ENCODE results near the gene AP1AR. TPM values are rescaled to one million over a fixed set of nuclear protein-coding genes. Genes with fewer than 3 reads are reported as not detected.

AP1AR gene, protein sequence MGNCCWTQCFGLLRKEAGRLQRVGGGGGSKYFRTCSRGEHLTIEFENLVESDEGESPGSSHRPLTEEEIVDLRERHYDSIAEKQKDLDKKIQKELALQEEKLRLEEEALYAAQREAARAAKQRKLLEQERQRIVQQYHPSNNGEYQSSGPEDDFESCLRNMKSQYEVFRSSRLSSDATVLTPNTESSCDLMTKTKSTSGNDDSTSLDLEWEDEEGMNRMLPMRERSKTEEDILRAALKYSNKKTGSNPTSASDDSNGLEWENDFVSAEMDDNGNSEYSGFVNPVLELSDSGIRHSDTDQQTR
- polyA plus RNA-seq (2013, experiment 1 of 2) = 11.8 TPM
- 11.9 TPM for polyA plus RNA-seq (2013, experiment 2 of 2)

DNA sequence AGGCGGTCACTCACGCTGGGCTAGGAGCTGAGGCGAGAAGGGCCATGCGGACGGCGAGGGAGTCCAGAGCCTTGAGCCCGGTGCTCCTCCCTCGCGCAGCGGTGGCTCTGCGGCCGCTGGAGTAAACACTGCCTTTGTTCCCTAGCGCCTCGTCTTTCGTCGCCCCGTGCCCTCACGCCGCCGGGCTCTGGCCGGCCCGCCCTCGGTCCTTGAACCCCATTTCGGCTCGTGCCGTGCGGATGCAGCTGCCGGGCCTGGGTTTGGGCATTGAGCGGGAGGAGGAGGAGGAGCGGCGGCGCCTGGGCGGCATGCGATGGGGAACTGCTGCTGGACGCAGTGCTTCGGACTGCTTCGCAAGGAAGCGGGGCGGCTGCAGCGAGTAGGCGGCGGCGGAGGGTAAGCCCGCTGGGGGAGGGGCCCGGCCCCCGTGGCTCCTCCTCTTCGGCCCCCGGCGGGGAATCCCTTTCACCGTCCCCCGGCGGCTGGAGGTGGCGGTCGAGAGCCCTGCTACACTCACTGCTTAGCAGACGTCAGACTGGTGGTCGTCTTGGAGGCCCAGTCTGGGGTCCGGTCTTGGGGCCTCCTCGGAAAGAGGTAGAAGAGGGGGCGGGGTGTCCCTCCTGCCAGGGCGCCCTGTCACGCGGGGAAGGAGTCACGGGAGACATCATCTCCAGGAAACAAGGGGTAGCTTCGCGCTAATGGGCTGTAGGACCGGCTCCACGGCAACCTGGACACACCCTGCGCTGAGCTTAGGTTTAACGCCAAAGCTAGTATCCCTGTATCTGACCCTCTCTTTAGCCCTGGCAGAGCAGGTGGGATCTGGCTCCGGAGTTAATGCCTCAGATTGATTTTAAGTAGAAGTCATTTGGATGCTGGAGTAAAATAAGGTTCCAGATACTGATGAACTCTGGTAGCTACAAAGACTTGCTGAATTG is at the start of gene AP1AR:
TSS of gene AP1AR (plus strand) at position 9 of the 935 bp plus-strand sequence. CDS start at position 314, 305 bp downstream.
- WGBS = under 1% methylated on average over 61 of the region's 70 CpGs
- peak within 1 kb of the TSS; percentile 95 for H3K4me2 ChIP-seq (ENCODE audit: low read length, poor library complexity, severe bottlenecking)

DNA sequence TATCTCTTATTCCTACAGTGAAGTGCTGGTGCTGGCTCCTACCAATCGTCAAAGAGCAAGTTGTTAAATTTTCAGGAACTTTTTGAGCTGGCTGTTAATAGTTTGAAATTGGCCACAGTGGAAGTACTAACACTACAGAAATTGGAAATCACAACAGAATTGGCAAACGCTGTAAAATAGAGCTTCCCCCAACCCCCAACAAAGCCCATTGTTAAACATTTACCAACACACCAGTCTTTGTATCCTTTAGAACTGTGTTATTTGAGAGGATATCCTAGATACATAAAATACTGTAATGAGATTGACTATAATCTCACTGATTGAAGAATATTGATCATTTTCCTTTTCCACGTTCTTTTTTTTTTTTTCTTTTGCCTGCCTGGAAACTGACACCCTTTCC is 49.0 kb upstream of the AP1AR start:
- Histone ChIP-seq H3K18ac (ENCODE audit: low read depth in 1 of 2, low read length in 2 of 2) (no peak overlapping the region), H2BK5ac (ENCODE audit: low read depth, low read length, poor library complexity, severe bottlenecking) (no peak overlapping the region), H3K14ac (ENCODE audit: low read length in 2 of 2) (no peak overlapping the region), H4K8ac (ENCODE audit: low read length) (no peak overlapping the region), H3K4me1 (ENCODE audit: control insufficient read depth, insufficient read depth, low read depth, low read length) (no peaks in the 10 kb centered on the region), H3K9ac (ENCODE audit: low read length) (no peak overlapping the region), H3K4me2 (ENCODE audit: low read length, poor library complexity, severe bottlenecking) (no peak overlapping the region), H4K91ac (ENCODE audit: low read length) (no peak overlapping the region), H2BK120ac (ENCODE audit: low read depth, low read length) (no peak overlapping the region), H3K36me3 (ENCODE audit: control insufficient read depth in 1 of 2, insufficient read depth in 2 of 2, low read depth in 1 of 2, low read length in 2 of 2) (peaks cover 0 to 2% of the 10 kb centered on the region in 2 experiments), H3K9me3 (ENCODE audit: control insufficient read depth, low read length) (no peaks in the 10 kb centered on the region), H3K23ac (ENCODE audit: low read length in 2 of 2) (no peak overlapping the region), H3K4ac (ENCODE audit: low read depth in 1 of 2, low read length in 2 of 2) (no peak overlapping the region), H3K27ac (ENCODE audit: low read length, poor library complexity, severe bottlenecking) (no peak overlapping the region), H2AK5ac (ENCODE audit: low read length, severe bottlenecking) (no peak overlapping the region), H2BK15ac (ENCODE audit: low read depth, poor library complexity, severe bottlenecking) (no peak overlapping the region), H2AFZ (ENCODE audit: low read depth, low read length) (no peak overlapping the region), H3K4me3 (ENCODE audit: insufficient read depth in 1 of 2, low read depth in 1 of 2, low read length in 2 of 2) (no peak overlapping the region), H2BK12ac (ENCODE audit: low read length in 2 of 2) (no peak overlapping the region), H3K79me1 (replicated peaks; ENCODE audit: low read length, poor library complexity, severe bottlenecking) (no peaks in the 10 kb centered on the region), H3K27me3 (ENCODE audit: control insufficient read depth in 1 of 2, insufficient read depth in 1 of 2, low read length in 2 of 2) (no peaks in the 10 kb centered on the region)
- no CpG with 5 or more reads among the region's 3 CpGs for WGBS
- no peak for DNase-seq

More for the DNA sequence above, at the start of gene AP1AR:
- Histone ChIP-seq H3K36me3 (ENCODE audit: control insufficient read depth in 1 of 2, insufficient read depth in 2 of 2, low read depth in 1 of 2, low read length in 2 of 2) (no peaks in the 10 kb centered on the region), H2BK15ac (ENCODE audit: low read depth, poor library complexity, severe bottlenecking) (peak within 1 kb of the TSS; percentile 94), H3K23ac (ENCODE audit: low read length in 2 of 2) (peak within 1 kb of the TSS; percentile 20 to 71), H3K9ac (ENCODE audit: low read length) (peak within 1 kb of the TSS; percentile 93), H2AK5ac (ENCODE audit: low read length, severe bottlenecking) (peak within 1 kb of the TSS; percentile 62), H3K18ac (ENCODE audit: low read depth in 1 of 2, low read length in 2 of 2) (peak within 1 kb of the TSS; percentile 98), H2BK120ac (ENCODE audit: low read depth, low read length) (no peak within 1 kb of the TSS), H3K9me3 (ENCODE audit: control insufficient read depth, low read length) (no peaks in the 10 kb centered on the region), H3K4me3 (ENCODE audit: insufficient read depth in 1 of 2, low read depth in 1 of 2, low read length in 2 of 2) (peak within 1 kb of the TSS; percentile 83 to 84), H3K27ac (ENCODE audit: low read length, poor library complexity, severe bottlenecking) (peak within 1 kb of the TSS; percentile 97), H2BK12ac (ENCODE audit: low read length in 2 of 2) (peak within 1 kb of the TSS; percentile 4 to 67), H2AFZ (ENCODE audit: low read depth, low read length) (peak within 1 kb of the TSS; percentile 92), H3K4ac (ENCODE audit: low read depth in 1 of 2, low read length in 2 of 2) (peak within 1 kb of the TSS; percentile 90 to 97), H3K27me3 (ENCODE audit: control insufficient read depth in 1 of 2, insufficient read depth in 1 of 2, low read length in 2 of 2) (no peaks in the 10 kb centered on the region), H3K79me1 (replicated peaks; ENCODE audit: low read length, poor library complexity, severe bottlenecking) (peaks cover 5% of the 10 kb centered on the region), H4K8ac (ENCODE audit: low read length) (peak within 1 kb of the TSS; percentile 99), H2BK5ac (ENCODE audit: low read depth, low read length, poor library complexity, severe bottlenecking) (peak within 1 kb of the TSS; percentile 73), H4K91ac (ENCODE audit: low read length) (peak within 1 kb of the TSS; percentile 95), H3K14ac (ENCODE audit: low read length in 2 of 2) (peak within 1 kb of the TSS in 1 of 2 experiments; percentile 68), H3K4me1 (ENCODE audit: control insufficient read depth, insufficient read depth, low read depth, low read length) (peaks cover 2% of the 10 kb centered on the region)
- peak; percentile 91 for DNase-seq

DNA sequence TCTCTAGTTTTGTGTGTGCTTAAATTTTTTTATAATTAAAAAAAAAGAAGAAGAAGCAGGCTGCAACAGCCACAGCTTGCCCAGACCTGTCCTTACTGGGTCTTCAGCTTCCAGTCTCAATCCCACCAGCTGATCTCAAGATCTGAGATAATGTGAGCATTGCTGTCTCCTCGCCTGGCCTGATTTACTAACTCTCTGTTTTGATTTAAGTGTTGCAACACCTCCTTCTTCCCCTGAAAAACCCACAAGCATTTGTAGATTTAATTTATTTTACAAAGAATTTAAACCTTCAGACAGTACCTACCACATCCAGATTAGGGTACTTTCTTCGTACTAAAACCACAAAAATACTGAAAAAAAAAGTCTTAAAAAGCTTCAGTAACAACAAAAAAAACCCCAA is 48.3 kb upstream of the AP1AR start:
- H3K9ac ChIP-seq (ENCODE audit: low read length) = no peak overlapping the region
- H2BK12ac ChIP-seq (ENCODE audit: low read length in 2 of 2) = no peak overlapping the region
- H3K79me1 ChIP-seq (replicated peaks; ENCODE audit: low read length, poor library complexity, severe bottlenecking) = no peaks in the 10 kb centered on the region
- H3K4me1 ChIP-seq (ENCODE audit: control insufficient read depth, insufficient read depth, low read depth, low read length) = no peaks in the 10 kb centered on the region
- no peak overlapping the region for H2AFZ ChIP-seq (ENCODE audit: low read depth, low read length)
- no peak overlapping the region for H3K27ac ChIP-seq (ENCODE audit: low read length, poor library complexity, severe bottlenecking)
- H4K91ac ChIP-seq (ENCODE audit: low read length) = no peak overlapping the region
- no peak for DNase-seq
- peaks cover 0 to 2% of the 10 kb centered on the region in 2 experiments for H3K36me3 ChIP-seq (ENCODE audit: control insufficient read depth in 1 of 2, insufficient read depth in 2 of 2, low read depth in 1 of 2, low read length in 2 of 2)
- no peak overlapping the region for H3K4ac ChIP-seq (ENCODE audit: low read depth in 1 of 2, low read length in 2 of 2)
- no peak overlapping the region for H3K4me3 ChIP-seq (ENCODE audit: insufficient read depth in 1 of 2, low read depth in 1 of 2, low read length in 2 of 2)
- no peaks in the 10 kb centered on the region for H3K27me3 ChIP-seq (ENCODE audit: control insufficient read depth in 1 of 2, insufficient read depth in 1 of 2, low read length in 2 of 2)
- no peak overlapping the region for H3K4me2 ChIP-seq (ENCODE audit: low read length, poor library complexity, severe bottlenecking)
- 100% methylated on average over 1 of the region's 2 CpGs for WGBS
- H2AK5ac ChIP-seq (ENCODE audit: low read length, severe bottlenecking) = no peak overlapping the region
- no peak overlapping the region for H4K8ac ChIP-seq (ENCODE audit: low read length)
- no peak overlapping the region for H2BK5ac ChIP-seq (ENCODE audit: low read depth, low read length, poor library complexity, severe bottlenecking)
- no peak overlapping the region for H3K14ac ChIP-seq (ENCODE audit: low read length in 2 of 2)
- no peaks in the 10 kb centered on the region for H3K9me3 ChIP-seq (ENCODE audit: control insufficient read depth, low read length)
- H2BK120ac ChIP-seq (ENCODE audit: low read depth, low read length) = no peak overlapping the region
- H3K23ac ChIP-seq (ENCODE audit: low read length in 2 of 2) = no peak overlapping the region
- no peak overlapping the region for H2BK15ac ChIP-seq (ENCODE audit: low read depth, poor library complexity, severe bottlenecking)
- no peak overlapping the region for H3K18ac ChIP-seq (ENCODE audit: low read depth in 1 of 2, low read length in 2 of 2)

DNA sequence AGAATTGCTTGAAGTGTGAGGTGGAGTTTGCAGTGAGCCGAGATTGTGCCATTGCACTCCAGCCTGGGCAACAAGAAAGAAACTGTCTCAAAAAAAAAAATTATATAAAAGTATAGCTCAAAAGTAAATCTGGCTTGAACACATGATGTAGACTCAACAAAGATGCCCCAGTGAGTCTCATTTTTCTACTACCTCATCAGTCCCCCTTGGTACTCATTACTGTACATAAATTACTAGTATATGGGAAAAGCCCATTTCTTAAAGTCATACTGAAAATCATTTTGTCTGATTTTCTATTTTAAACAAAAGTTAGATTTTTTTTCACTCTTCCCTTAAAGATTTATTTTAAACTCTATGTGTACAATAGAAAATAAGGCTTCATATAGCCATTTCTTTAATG is 47.1 kb upstream of the AP1AR start:
- Histone ChIP-seq H3K4me3 (ENCODE audit: insufficient read depth in 1 of 2, low read depth in 1 of 2, low read length in 2 of 2) (no peak overlapping the region), H3K4ac (ENCODE audit: low read depth in 1 of 2, low read length in 2 of 2) (no peak overlapping the region)
- WGBS = no CpG with 5 or more reads among the region's 1 CpG

More for the DNA sequence above, 47.1 kb upstream of the AP1AR start:
- no peak overlapping the region for H3K9ac ChIP-seq (ENCODE audit: low read length)
- no peak overlapping the region for H2BK120ac ChIP-seq (ENCODE audit: low read depth, low read length)
- no peak overlapping the region for H4K8ac ChIP-seq (ENCODE audit: low read length)
- H3K36me3 ChIP-seq (ENCODE audit: control insufficient read depth in 1 of 2, insufficient read depth in 2 of 2, low read depth in 1 of 2, low read length in 2 of 2) = peaks cover 0 to 2% of the 10 kb centered on the region in 2 experiments
- no peak overlapping the region for H2BK5ac ChIP-seq (ENCODE audit: low read depth, low read length, poor library complexity, severe bottlenecking)
- H3K18ac ChIP-seq (ENCODE audit: low read depth in 1 of 2, low read length in 2 of 2) = no peak overlapping the region
- no peak overlapping the region for H2BK15ac ChIP-seq (ENCODE audit: low read depth, poor library complexity, severe bottlenecking)
- no peak overlapping the region for H3K27ac ChIP-seq (ENCODE audit: low read length, poor library complexity, severe bottlenecking)
- H2AFZ ChIP-seq (ENCODE audit: low read depth, low read length) = no peak overlapping the region
- no peaks in the 10 kb centered on the region for H3K27me3 ChIP-seq (ENCODE audit: control insufficient read depth in 1 of 2, insufficient read depth in 1 of 2, low read length in 2 of 2)
- H3K14ac ChIP-seq (ENCODE audit: low read length in 2 of 2) = no peak overlapping the region
- H2AK5ac ChIP-seq (ENCODE audit: low read length, severe bottlenecking) = no peak overlapping the region
- no peaks in the 10 kb centered on the region for H3K9me3 ChIP-seq (ENCODE audit: control insufficient read depth, low read length)
- H3K23ac ChIP-seq (ENCODE audit: low read length in 2 of 2) = no peak overlapping the region
- no peak for DNase-seq
- H3K79me1 ChIP-seq (replicated peaks; ENCODE audit: low read length, poor library complexity, severe bottlenecking) = no peaks in the 10 kb centered on the region
- no peak overlapping the region for H2BK12ac ChIP-seq (ENCODE audit: low read length in 2 of 2)
- H4K91ac ChIP-seq (ENCODE audit: low read length) = no peak overlapping the region
- H3K4me2 ChIP-seq (ENCODE audit: low read length, poor library complexity, severe bottlenecking) = no peak overlapping the region
- no peaks in the 10 kb centered on the region for H3K4me1 ChIP-seq (ENCODE audit: control insufficient read depth, insufficient read depth, low read depth, low read length)

Data from mesenchymal stem cell (in vitro differentiated cells and primary cell).